ENCODE results near the gene PFAS. TPM values are rescaled to one million over a fixed set of nuclear protein-coding genes. Genes with fewer than 3 reads are reported as not detected.

Gene PFAS
- total RNA-seq, 4 donors from 2014 or later, result 10.8 to 28.9 (median 16.0) TPM

GRCh38 chr17:8264836-8265542, 15.9 kb downstream of the PFAS start:
- Histone ChIP-seq H3K36me3 (peaks cover 0 to 97% of the 10 kb centered on the region in 2 donors), H3K27me3 (no peaks in the 10 kb centered on the region), H3K9me3 (no peaks in the 10 kb centered on the region), H3K4me3 (no peak overlapping the region), H3K27ac (no peak overlapping the region), H3K4me1 (no peaks in the 10 kb centered on the region)
- ATAC-seq, result no peak
- no peak for TF ChIP-seq POLR2A (IDR thresholded peaks at IDR 0.05)
- TF ChIP-seq POLR2AphosphoS5 (IDR thresholded peaks at IDR 0.05), result no peak
- TF ChIP-seq CTCF (IDR thresholded peaks at IDR 0.05), result no peak
- no peak for TF ChIP-seq EP300 (IDR thresholded peaks at IDR 0.05)
- 83 to 96% methylated on average over 1 to 10 of the region's 18 CpGs for WGBS, 2 donors (ENCODE audit: low coverage in 1 of 2)

- TF ChIP-seq CTCF (IDR thresholded peaks at IDR 0.05), result no peak
- no peak for TF ChIP-seq POLR2AphosphoS5 (IDR thresholded peaks at IDR 0.05)
- TF ChIP-seq EP300 (IDR thresholded peaks at IDR 0.05), result no peak
- TF ChIP-seq POLR2A (IDR thresholded peaks at IDR 0.05), result no peak
- no peak overlapping the region for H3K27ac ChIP-seq
- no peaks in the 10 kb centered on the region for H3K4me1 ChIP-seq
- H3K9me3 ChIP-seq, result no peaks in the 10 kb centered on the region
- H3K36me3 ChIP-seq, result peaks cover 0 to 87% of the 10 kb centered on the region in 2 donors
- ATAC-seq, result no peak
- 88 to 100% methylated on average over 1 to 4 of the region's 29 CpGs for WGBS, 2 donors (ENCODE audit: low coverage in 1 of 2)
- no peaks in the 10 kb centered on the region for H3K27me3 ChIP-seq
- no peak overlapping the region for H3K4me3 ChIP-seq
Observed at GRCh38 chr17:8266648-8267479, 17.8 kb downstream of the PFAS start.

- no peak for ATAC-seq
- no peaks in the 10 kb centered on the region for H3K4me1 ChIP-seq
- 61 to 80% methylated on average over 6 to 10 of the region's 13 CpGs for WGBS, 2 donors (ENCODE audit: low coverage in 1 of 2)
- H3K36me3 ChIP-seq, result peaks cover 0 to 80% of the 10 kb centered on the region in 2 donors
- no peak overlapping the region for H3K27ac ChIP-seq
- H3K9me3 ChIP-seq, result no peaks in the 10 kb centered on the region
- TF ChIP-seq POLR2A (IDR thresholded peaks at IDR 0.05) (no peak), POLR2AphosphoS5 (IDR thresholded peaks at IDR 0.05) (no peak), CTCF (IDR thresholded peaks at IDR 0.05) (no peak), EP300 (IDR thresholded peaks at IDR 0.05) (no peak)
- H3K4me3 ChIP-seq, result no peak overlapping the region
- H3K27me3 ChIP-seq, result no peaks in the 10 kb centered on the region
Observed at GRCh38 chr17:8267480-8268147, 18.5 kb downstream of the PFAS start.

- no peaks in the 10 kb centered on the region for H3K9me3 ChIP-seq
- H3K27me3 ChIP-seq, result no peaks in the 10 kb centered on the region
- H3K27ac ChIP-seq, result no peak overlapping the region
- no peak overlapping the region for H3K4me3 ChIP-seq
- no peaks in the 10 kb centered on the region for H3K4me1 ChIP-seq
- peaks cover 0 to 69% of the 10 kb centered on the region in 2 donors for H3K36me3 ChIP-seq
- no peak for ATAC-seq
- WGBS, 2 donors (ENCODE audit: low coverage in 1 of 2), result 95% methylated on average over 11 of the region's 29 CpGs; no CpG with 5 or more reads in 1 of the 2 donors
- no peak for TF ChIP-seq POLR2AphosphoS5 (IDR thresholded peaks at IDR 0.05)
- TF ChIP-seq EP300 (IDR thresholded peaks at IDR 0.05), result no peak
- TF ChIP-seq CTCF (IDR thresholded peaks at IDR 0.05), result no peak
- TF ChIP-seq POLR2A (IDR thresholded peaks at IDR 0.05), result no peak
Observed at GRCh38 chr17:8268550-8269298, 19.6 kb downstream of the PFAS start.

Measured in gastroesophageal sphincter (tissue), 4 donors.